ENCODE data around the gene SPTBN1. TPM values are rescaled to one million over a fixed set of nuclear protein-coding genes. Genes with fewer than 3 reads are reported as not detected.
"Not testable (repeated sequence)": the region's sequence is repeated elsewhere in the genome, so short reads cannot be mapped to it uniquely, and the experiment has no call there.

SPTBN1 gene
- total RNA-seq, 4 donors from 2014 or later: 353 to 606 (median 498) TPM

DNA sequence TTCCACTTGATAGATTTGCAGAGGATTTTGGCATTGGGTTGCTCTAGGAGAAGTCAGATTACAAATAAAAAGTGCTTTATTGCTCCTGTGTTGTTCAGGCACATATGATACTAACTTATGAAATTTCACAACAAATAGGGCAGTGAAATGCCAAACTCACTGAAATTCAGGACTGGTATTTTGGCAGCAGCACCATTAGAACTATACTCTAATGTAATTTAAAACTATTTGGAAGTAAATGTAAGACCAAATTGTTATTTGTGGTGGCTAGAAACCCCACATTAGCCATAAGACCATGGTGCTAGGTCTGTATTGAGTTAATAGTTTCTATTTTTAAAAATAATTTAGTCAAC is 57.2 kb downstream of the SPTBN1 start:
- H3K27ac ChIP-seq: peak overlapping the region in 1 of 4 donors; percentile 38
- no peak overlapping the region for H3K4me3 ChIP-seq
- ATAC-seq: no peak
- H3K36me3 ChIP-seq: no peaks in the 10 kb centered on the region
- no peaks in the 10 kb centered on the region for H3K27me3 ChIP-seq
- TF ChIP-seq, protein P1, sequence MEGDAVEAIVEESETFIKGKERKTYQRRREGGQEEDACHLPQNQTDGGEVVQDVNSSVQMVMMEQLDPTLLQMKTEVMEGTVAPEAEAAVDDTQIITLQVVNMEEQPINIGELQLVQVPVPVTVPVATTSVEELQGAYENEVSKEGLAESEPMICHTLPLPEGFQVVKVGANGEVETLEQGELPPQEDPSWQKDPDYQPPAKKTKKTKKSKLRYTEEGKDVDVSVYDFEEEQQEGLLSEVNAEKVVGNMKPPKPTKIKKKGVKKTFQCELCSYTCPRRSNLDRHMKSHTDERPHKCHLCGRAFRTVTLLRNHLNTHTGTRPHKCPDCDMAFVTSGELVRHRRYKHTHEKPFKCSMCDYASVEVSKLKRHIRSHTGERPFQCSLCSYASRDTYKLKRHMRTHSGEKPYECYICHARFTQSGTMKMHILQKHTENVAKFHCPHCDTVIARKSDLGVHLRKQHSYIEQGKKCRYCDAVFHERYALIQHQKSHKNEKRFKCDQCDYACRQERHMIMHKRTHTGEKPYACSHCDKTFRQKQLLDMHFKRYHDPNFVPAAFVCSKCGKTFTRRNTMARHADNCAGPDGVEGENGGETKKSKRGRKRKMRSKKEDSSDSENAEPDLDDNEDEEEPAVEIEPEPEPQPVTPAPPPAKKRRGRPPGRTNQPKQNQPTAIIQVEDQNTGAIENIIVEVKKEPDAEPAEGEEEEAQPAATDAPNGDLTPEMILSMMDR (IDR thresholded peaks at IDR 0.05): no peak
- no peak for TF ChIP-seq POLR2AphosphoS5 (IDR thresholded peaks at IDR 0.05)
- no peak for TF ChIP-seq EP300 (IDR thresholded peaks at IDR 0.05)
- TF ChIP-seq POLR2A (IDR thresholded peaks at IDR 0.05): no peak
- peaks cover 11 to 86% (median 26%) of the 10 kb centered on the region in 3 donors for H3K4me1 ChIP-seq
- no peaks in the 10 kb centered on the region for H3K9me3 ChIP-seq

DNA sequence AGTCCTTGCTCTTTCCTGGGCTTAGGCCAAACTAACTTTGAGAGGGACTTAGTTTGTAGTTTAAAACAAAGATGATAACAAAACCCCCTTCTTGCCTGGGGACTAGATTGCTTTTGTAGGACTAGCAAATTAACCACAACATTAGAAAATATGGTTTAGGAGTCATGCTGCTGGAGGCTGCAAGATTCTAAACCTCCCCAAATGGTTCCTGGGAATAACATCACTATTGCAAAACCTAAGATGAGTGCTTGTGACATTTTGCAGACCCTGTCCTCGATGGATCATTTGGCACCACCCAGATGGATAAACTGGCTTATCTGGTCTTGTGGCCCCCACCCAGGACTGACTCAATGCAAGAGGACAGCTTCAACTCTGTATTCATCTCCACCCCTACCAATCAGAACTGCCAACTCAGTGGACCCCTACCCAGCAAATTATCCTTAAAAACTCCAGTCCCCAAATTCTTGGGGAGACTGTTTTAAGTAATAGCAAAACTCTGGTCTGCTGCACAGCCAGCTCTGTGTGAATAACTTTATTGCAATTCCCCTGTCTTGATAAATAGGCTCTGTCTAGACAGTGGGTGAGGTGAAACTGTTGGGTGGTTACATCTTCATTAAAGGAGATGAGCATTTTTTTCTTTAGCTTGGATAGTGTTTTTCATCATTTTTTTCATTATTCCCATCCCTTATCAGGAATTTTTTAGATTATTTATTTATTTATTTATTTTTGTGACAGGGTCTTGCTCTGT is 58.9 kb downstream of the SPTBN1 start:
- Histone ChIP-seq H3K9me3 (no peaks in the 10 kb centered on the region), H3K36me3 (no peaks in the 10 kb centered on the region), H3K27me3 (no peaks in the 10 kb centered on the region), H3K4me1 (peaks cover 14 to 88% (median 29%) of the 10 kb centered on the region in 3 donors), H3K27ac (peak overlapping the region in 1 of 4 donors; percentile 24), H3K4me3 (no peak overlapping the region)
- TF ChIP-seq POLR2AphosphoS5 (IDR thresholded peaks at IDR 0.05) (no peak), POLR2A (IDR thresholded peaks at IDR 0.05) (no peak), EP300 (IDR thresholded peaks at IDR 0.05) (no peak)
- TF ChIP-seq, protein P1 (IDR thresholded peaks at IDR 0.05): no peak
- peak; percentile 64 for ATAC-seq
- WGBS, 2 donors (ENCODE audit: low coverage in 1 of 2): 0% methylated on average over 1 of the region's 1 CpG

DNA sequence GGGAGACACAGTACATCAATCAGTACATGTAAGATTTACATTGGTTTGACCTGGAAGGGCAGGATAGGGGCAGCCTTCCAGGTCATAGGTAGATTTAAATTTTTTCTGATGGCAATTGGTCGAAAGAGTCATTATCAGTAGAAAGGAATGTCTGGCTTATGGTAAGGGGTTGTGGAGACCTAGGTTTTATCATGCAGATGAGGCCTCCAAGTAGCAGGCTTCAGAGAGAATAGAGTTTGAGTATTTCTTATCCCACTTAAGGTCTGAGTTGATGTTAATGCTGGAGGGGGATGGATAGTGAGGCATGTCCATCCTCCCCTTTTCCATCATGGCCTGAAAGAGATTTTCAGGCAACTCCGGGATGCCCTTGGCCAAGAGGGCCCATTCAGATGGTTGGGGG is 60.7 kb downstream of the SPTBN1 start:
- H3K27ac ChIP-seq: peak overlapping the region in 1 of 4 donors; percentile 14
- TF ChIP-seq EP300 (IDR thresholded peaks at IDR 0.05) (no peak), POLR2AphosphoS5 (IDR thresholded peaks at IDR 0.05) (no peak), POLR2A (IDR thresholded peaks at IDR 0.05) (no peak)
- TF ChIP-seq, protein P1 (IDR thresholded peaks at IDR 0.05): no peak
- H3K27me3 ChIP-seq: no peaks in the 10 kb centered on the region
- 50 to 72% methylated on average over 2 of the region's 2 CpGs for WGBS, 2 donors (ENCODE audit: low coverage in 1 of 2)
- no peaks in the 10 kb centered on the region for H3K36me3 ChIP-seq
- H3K4me1 ChIP-seq: peaks cover 14 to 84% (median 18%) of the 10 kb centered on the region in 3 donors
- ATAC-seq: no peak
- H3K9me3 ChIP-seq: no peaks in the 10 kb centered on the region
- H3K4me3 ChIP-seq: no peak overlapping the region

DNA sequence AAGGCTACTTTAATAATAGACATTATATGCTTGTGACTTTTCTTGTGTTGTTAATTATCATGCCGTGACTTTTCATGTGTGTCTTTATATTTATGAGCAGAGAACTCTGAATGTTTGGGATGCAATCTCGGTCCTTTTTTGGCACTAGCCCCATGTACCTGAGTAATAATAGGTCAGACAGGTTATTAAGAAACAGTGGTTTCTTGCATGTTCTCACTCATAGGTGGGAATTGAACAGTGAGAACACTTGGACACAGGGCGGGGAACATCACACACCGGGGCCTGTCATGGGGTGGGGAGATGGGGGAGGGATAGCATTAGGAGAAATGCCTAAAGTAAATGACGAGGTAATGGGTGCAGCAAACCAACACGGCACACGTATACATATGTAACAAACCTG is 61.9 kb downstream of the SPTBN1 start:
- H3K4me1 ChIP-seq: peaks cover 10 to 83% (median 13%) of the 10 kb centered on the region in 3 donors
- 59 to 62% methylated on average over 6 to 7 of the region's 7 CpGs for WGBS, 2 donors (ENCODE audit: low coverage in 1 of 2)
- not testable (repeated sequence) for H3K27ac ChIP-seq, H3K36me3 ChIP-seq, ATAC-seq, H3K9me3 ChIP-seq, H3K27me3 ChIP-seq, H3K4me3 ChIP-seq

DNA sequence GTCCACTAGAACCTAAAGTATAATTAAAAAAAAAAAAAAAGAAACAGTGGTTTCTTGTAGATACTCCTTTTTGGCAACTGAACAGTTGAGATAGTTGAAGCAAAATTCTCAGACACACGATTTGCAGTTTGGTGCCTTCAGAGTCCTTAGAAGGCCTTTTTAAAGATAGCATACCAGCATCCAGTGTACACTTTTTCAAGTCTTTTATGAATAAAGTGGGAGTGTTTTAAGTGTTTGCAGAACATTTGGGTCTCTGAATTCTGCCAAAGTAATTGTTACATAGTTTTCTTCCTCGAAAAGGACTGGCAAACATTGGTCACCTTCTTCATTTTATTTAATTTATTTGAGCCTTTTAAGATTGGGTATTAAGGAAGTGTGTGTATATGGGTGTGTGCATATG is 62.3 kb downstream of the SPTBN1 start:
- TF ChIP-seq EP300 (IDR thresholded peaks at IDR 0.05): no peak
- TF ChIP-seq, protein P1 (IDR thresholded peaks at IDR 0.05): no peak
- no peak for TF ChIP-seq POLR2AphosphoS5 (IDR thresholded peaks at IDR 0.05)
- TF ChIP-seq POLR2A (IDR thresholded peaks at IDR 0.05): no peak

More for the DNA sequence above, 62.3 kb downstream of the SPTBN1 start:
- ATAC-seq: no peak
- WGBS, 2 donors (ENCODE audit: low coverage in 1 of 2): 13 to 42% methylated on average over 2 of the region's 2 CpGs
- H3K4me1 ChIP-seq: peaks cover 7 to 83% (median 8%) of the 10 kb centered on the region in 3 donors
- no peak overlapping the region for H3K27ac ChIP-seq
- H3K27me3 ChIP-seq: no peaks in the 10 kb centered on the region
- no peaks in the 10 kb centered on the region for H3K36me3 ChIP-seq
- no peaks in the 10 kb centered on the region for H3K9me3 ChIP-seq
- no peak overlapping the region for H3K4me3 ChIP-seq

Measured in gastroesophageal sphincter (tissue), 4 donors.